ENCODE results near the gene MYO9A. TPM values are rescaled to one million over a fixed set of nuclear protein-coding genes. Genes with fewer than 3 reads are reported as not detected.
A peak's percentile ranks its signal among the peaks of the same experiment; 100 is the strongest.
"Not testable (repeated sequence)": the region's sequence is repeated elsewhere in the genome, so short reads cannot be mapped to it uniquely, and the experiment has no call there.

The MYO9A gene
- total and polyA plus RNA-seq, 2 experiments from 2014 or later = 22.8 to 32.0 TPM

DNA sequence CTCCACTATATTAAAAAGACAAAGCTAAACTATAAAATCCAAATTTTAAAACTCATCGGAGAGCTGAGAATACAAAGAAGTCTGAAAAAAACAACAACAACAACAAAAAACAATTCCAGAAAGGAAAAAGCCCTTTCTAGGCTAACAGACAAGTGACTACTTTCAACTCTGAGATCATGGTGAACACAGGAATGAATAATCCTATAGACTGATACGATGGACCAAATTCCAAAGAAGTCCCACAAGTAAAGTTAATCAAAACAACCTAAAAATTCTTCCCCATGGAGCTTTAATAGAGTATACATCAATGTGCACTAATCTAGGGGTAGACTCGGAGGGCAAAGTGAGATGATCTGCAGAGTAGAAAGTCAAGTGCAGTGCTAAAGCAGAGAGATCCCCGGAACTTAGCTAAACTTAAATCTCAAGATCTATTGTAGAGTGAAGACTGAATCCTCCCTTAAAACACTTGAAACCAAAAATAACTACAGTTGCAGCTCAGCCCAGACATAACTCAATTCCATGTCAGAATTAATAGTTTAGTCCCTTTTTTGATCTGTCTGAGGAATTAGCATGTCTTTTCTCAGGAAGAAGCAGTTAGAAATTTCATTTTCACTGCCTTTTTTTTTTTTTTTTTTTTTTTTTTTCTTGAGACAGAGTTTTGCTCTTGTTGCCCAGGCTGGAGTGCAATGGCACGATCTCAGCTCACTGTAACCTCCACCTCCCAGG lies 43.5 kb downstream of the MYO9A start:
- TF ChIP-seq, protein P1, sequence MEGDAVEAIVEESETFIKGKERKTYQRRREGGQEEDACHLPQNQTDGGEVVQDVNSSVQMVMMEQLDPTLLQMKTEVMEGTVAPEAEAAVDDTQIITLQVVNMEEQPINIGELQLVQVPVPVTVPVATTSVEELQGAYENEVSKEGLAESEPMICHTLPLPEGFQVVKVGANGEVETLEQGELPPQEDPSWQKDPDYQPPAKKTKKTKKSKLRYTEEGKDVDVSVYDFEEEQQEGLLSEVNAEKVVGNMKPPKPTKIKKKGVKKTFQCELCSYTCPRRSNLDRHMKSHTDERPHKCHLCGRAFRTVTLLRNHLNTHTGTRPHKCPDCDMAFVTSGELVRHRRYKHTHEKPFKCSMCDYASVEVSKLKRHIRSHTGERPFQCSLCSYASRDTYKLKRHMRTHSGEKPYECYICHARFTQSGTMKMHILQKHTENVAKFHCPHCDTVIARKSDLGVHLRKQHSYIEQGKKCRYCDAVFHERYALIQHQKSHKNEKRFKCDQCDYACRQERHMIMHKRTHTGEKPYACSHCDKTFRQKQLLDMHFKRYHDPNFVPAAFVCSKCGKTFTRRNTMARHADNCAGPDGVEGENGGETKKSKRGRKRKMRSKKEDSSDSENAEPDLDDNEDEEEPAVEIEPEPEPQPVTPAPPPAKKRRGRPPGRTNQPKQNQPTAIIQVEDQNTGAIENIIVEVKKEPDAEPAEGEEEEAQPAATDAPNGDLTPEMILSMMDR (IDR thresholded peaks at IDR 0.05; ENCODE audit: low read depth, low read length) = no peak
- Histone ChIP-seq H3K36me3 (no peaks in the 10 kb centered on the region), H3K27ac (peak overlapping the region; percentile 57), H3K27me3 (no peaks in the 10 kb centered on the region), H3K4me1 (ENCODE audit: low read depth) (no peaks in the 10 kb centered on the region), H3K9me3 (ENCODE audit: low read depth) (no peaks in the 10 kb centered on the region), H3K4me3 (no peak overlapping the region)
- DNase-seq (ENCODE audit: low read depth in 1 of 2, low spot score in 1 of 2) = peak in 1 of 2 donors; percentile 9

DNA sequence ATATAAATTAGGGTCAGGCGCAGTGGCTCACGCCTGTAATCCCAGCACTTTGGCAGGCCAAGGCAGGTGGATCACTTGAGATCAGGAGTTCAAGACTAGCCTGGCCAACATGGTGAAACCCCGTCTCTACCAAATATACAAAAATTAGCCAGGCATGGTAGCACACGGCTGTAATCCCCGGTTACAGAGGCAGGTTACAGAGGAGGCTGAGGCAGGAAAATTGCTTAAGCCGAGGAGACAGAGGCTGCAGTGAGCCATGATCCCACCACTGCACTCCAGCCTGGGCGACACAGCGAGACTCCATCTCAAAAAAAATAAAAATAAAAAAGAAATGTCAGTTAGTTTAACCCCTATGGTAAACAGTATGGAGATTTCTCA lies 46.5 kb downstream of the MYO9A start:
- not testable (repeated sequence) for H3K9me3 ChIP-seq (ENCODE audit: low read depth); H3K4me3 ChIP-seq; DNase-seq (ENCODE audit: low read depth in 1 of 2, low spot score in 1 of 2); H3K27me3 ChIP-seq; H3K4me1 ChIP-seq (ENCODE audit: low read depth); H3K36me3 ChIP-seq; H3K27ac ChIP-seq

DNA sequence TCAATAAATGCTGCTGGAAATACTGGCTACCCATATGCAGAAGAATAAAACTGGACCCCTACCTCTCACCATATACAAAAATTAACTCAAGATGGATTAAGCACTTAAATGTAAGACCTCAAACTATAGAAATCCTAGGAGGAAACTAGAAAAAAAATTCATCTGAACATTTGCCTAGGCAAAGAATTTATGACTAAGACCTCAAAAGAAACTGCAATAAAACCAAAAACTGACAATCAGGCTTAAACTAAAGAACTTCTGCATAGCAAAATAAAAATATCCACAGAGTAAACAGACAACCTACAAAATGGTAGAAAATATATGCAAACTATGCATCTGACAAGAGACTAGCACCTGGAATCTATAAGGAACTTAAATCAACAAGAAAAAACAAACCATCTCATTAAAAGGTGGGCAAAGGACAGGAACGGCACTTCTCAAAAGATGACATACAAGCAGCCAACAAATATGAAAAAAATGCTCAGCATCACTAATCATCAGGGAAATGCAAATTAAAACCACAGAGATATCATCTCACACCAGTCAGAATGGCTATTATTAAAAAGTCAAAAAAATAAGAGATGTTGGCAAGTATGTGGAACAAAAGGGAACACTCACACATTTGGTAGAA lies 47.0 kb downstream of the MYO9A start:
- no peak for DNase-seq (ENCODE audit: low read depth in 1 of 2, low spot score in 1 of 2)
- no peaks in the 10 kb centered on the region for H3K36me3 ChIP-seq
- H3K4me1 ChIP-seq (ENCODE audit: low read depth) = no peaks in the 10 kb centered on the region
- TF ChIP-seq, protein P1 (IDR thresholded peaks at IDR 0.05; ENCODE audit: low read depth, low read length) = no peak
- H3K9me3 ChIP-seq (ENCODE audit: low read depth) = no peaks in the 10 kb centered on the region
- H3K4me3 ChIP-seq = no peak overlapping the region
- H3K27ac ChIP-seq = no peak overlapping the region
- no peaks in the 10 kb centered on the region for H3K27me3 ChIP-seq

DNA sequence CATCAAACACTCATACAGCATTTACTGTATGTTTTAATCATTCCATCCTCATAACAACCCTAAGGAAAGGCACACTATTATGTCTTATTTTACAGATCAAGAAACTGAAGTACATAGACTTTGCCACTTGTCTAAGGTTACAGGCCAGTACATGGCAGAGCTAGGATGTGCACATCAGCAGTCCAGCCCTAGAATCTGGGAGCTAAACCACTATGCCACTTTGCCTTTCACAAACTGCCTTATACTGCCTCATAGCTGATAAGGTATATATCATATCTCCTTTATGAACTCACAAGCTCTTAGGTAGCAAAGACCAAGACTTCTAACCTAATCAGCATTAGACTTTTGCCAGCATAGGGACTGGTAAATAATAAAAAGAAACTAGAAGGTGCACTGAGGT lies 49.1 kb downstream of the MYO9A start:
- Histone ChIP-seq H3K4me1 (ENCODE audit: low read depth) (no peaks in the 10 kb centered on the region), H3K9me3 (ENCODE audit: low read depth) (no peaks in the 10 kb centered on the region), H3K4me3 (no peak overlapping the region), H3K27me3 (no peaks in the 10 kb centered on the region), H3K27ac (no peak overlapping the region), H3K36me3 (no peaks in the 10 kb centered on the region)
- TF ChIP-seq, protein P1 (IDR thresholded peaks at IDR 0.05; ENCODE audit: low read depth, low read length) = no peak
- DNase-seq (ENCODE audit: low read depth in 1 of 2, low spot score in 1 of 2) = no peak

DNA sequence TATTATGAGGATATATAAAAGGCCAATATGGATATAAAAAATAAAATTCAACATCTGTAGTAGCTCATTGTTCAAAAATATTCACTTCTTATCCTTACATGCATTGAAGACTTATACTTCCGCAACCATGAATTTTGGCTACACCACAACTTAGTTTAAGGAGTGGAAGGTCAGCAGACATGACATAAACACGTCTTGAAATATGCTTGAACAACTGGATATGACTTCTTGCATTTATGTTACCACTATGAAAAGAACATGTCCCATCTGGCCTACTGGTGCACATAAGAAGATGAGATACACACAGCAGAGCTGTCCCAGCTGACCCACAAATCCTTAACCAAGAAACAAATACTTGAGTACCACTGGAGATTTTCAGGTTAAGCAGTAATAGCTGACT lies 52.1 kb downstream of the MYO9A start:
- DNase-seq (ENCODE audit: low read depth in 1 of 2, low spot score in 1 of 2) = no peak

DNA sequence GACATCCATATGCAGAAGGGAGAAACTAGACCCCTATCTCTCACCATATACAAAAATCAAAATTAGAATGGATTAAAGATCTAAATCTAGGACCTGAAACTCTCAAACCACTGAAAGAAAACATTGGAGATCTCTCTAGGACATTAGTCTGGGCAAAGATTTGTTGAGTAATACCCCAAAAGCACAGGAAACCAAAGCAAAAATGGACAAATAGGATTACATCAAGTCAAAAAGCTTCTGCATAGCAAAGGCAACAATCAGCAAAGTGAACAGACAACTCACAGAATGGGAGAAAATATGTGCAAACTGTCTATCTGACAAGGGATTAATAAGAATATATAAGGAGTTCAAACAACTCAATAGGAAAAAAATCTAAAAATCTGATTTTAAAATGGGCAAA lies 54.8 kb downstream of the MYO9A start:
- no peak overlapping the region for H3K4me3 ChIP-seq
- no peak overlapping the region for H3K27ac ChIP-seq
- DNase-seq (ENCODE audit: low read depth in 1 of 2, low spot score in 1 of 2) = peak in 1 of 2 donors; percentile 18
- no peaks in the 10 kb centered on the region for H3K4me1 ChIP-seq (ENCODE audit: low read depth)
- H3K27me3 ChIP-seq = no peaks in the 10 kb centered on the region
- no peaks in the 10 kb centered on the region for H3K9me3 ChIP-seq (ENCODE audit: low read depth)
- TF ChIP-seq, protein P1 (IDR thresholded peaks at IDR 0.05; ENCODE audit: low read depth, low read length) = no peak
- no peaks in the 10 kb centered on the region for H3K36me3 ChIP-seq

More for the DNA sequence above, 52.1 kb downstream of the MYO9A start:
- no peaks in the 10 kb centered on the region for H3K36me3 ChIP-seq
- TF ChIP-seq, protein P1 (IDR thresholded peaks at IDR 0.05; ENCODE audit: low read depth, low read length) = no peak
- no peaks in the 10 kb centered on the region for H3K9me3 ChIP-seq (ENCODE audit: low read depth)
- no peak overlapping the region for H3K4me3 ChIP-seq
- no peak overlapping the region for H3K27ac ChIP-seq
- H3K4me1 ChIP-seq (ENCODE audit: low read depth) = no peaks in the 10 kb centered on the region
- H3K27me3 ChIP-seq = no peaks in the 10 kb centered on the region

All from cardiac muscle cell (in vitro differentiated cells and primary cell).